22Rv1 (cell line): Measurements from ENCODE around the gene ANKS1A.

Source experiments
- CTCF ChIP-seq: fragments of 450-650 bp; IDR thresholded peaks from 2 replicates; pipeline ENCODE4 v1.5.1; 2017; ENCODE audit warnings: mild to moderate bottlenecking
- ZFX ChIP-seq: fragments of 450-650 bp; IDR thresholded peaks from 2 replicates; pipeline ENCODE4 v1.6.1; 2017; ENCODE audit warnings: antibody characterized with exemption, borderline replicate concordance

- TF ChIP-seq CTCF (no peak), ZFX (no peak)
Measured at GRCh38 chr6:35015996-35016395, 126.9 kb downstream of the ANKS1A start.
